Peyer's patch (tissue), 4 donors: ENCODE measurements around the gene MAGIX.

Source experiments
- POLR2A ChIP-seq, 2 donors: fragments of 450-650 bp; IDR thresholded peaks; one replicate each; pipeline ENCODE4 v1.5.1; 2017; ENCODE audit warnings: antibody characterized with exemption in 2 of 2, mild to moderate bottlenecking in 2 of 2, moderate library complexity in 2 of 2
- TF ChIP-seq, protein P1 (sequence below), 6 experiments: fragments of 450-650 bp in 4 of 6; fragments of 200-600 bp in 2 of 6; sonication (generic) in 1 of 6; IDR thresholded peaks; one replicate each; pipeline ENCODE4 v1.5.1; 2017 to 2019; ENCODE audit warnings: antibody characterized with exemption in 6 of 6, mild to moderate bottlenecking in 3 of 6, moderate library complexity in 1 of 6

DNA sequence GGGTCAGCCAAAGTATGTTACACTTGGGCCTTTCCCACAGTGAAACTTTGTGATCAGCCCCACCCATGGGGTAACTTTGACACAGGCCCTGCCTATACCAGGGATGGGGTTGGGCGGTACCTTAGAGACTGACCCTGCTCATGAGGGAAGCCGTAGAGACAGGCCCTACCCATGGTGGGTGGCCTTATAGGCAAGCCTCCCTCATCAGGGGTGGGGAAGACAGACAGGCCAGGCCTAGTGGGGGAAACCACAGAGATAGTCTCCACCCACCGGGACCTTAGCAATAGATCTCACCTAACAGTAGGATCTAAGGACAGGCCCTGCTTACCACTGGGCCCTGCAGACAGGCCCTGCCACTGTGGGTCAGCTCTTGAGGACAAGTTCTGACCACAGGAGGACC is 16.0 kb downstream of the MAGIX start:
- TF ChIP-seq, protein P1, sequence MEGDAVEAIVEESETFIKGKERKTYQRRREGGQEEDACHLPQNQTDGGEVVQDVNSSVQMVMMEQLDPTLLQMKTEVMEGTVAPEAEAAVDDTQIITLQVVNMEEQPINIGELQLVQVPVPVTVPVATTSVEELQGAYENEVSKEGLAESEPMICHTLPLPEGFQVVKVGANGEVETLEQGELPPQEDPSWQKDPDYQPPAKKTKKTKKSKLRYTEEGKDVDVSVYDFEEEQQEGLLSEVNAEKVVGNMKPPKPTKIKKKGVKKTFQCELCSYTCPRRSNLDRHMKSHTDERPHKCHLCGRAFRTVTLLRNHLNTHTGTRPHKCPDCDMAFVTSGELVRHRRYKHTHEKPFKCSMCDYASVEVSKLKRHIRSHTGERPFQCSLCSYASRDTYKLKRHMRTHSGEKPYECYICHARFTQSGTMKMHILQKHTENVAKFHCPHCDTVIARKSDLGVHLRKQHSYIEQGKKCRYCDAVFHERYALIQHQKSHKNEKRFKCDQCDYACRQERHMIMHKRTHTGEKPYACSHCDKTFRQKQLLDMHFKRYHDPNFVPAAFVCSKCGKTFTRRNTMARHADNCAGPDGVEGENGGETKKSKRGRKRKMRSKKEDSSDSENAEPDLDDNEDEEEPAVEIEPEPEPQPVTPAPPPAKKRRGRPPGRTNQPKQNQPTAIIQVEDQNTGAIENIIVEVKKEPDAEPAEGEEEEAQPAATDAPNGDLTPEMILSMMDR (IDR thresholded peaks at IDR 0.05), result no peak
- no peak for TF ChIP-seq POLR2A (IDR thresholded peaks at IDR 0.05)
